Stimulated activated CD8-positive, alpha-beta memory T cell treated with anti-CD3 and anti-CD28 coated beads, Interleukin-12 subunit alpha, Interleukin-12 subunit beta, amount 100 ng/mL, for 4 hours (primary cell): Measurements from ENCODE around the gene MYO10.
A peak's percentile ranks its signal among the peaks of the same experiment; 100 is the strongest.
"Not testable (repeated sequence)": the region's sequence is repeated elsewhere in the genome, so short reads cannot be mapped to it uniquely, and the experiment has no call there.

Source experiments
- DNase-seq: peaks from one replicate; pipeline ENCODE4 v3.0.0-alpha.2; 2020; ENCODE audit warnings: low read depth

The MYO10 gene

DNA sequence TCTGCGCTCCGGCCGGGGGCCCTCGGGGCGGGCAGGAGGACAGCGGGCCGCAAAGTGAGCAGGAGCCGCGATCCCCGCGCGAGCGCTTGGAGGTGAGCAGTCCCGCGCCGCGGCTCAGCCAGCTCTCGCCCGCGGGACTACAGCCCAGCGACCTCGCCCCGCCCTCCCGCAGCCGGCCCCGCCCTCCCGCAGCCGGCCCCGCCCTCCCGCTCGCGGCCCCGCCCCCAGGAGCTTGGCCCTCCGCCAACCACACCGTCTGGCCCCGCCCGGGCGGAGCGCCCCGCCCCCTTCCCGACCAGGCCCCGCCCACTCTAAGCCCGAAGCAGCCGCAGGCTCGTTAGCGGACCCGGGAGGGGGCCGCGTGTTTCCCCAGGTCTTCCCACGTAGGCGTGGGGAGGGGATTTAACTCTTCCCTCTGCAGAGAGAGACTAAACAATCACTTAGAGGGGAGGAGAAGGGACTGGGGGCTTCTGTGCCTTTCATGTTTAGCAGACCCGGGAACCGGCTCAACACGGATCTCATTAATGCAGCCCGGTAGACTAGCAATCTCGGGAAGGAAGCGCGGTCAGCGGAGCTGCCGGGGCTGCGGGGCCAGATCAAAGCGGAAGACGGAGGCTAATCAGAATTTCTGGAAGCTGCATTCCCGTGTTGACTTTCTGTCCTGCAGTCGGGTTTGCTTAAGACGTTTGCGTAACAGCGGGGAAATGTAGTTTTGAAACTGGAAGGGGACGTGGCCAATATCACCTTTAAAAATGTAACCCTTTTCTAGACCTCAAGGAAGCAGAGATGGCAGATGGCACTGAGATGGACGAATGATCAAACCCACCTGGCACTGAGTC lies at the start of gene MYO10:
Gene MYO10, minus strand, starts transcription at position 139 of the 839 bp plus-strand sequence. CDS start 480 bp downstream, outside the sequence.
- DNase-seq: peak; percentile 11

- not testable (repeated sequence) for DNase-seq
Measured at GRCh38 chr5:16985304-16985703, 49.2 kb upstream of the MYO10 start.

DNA sequence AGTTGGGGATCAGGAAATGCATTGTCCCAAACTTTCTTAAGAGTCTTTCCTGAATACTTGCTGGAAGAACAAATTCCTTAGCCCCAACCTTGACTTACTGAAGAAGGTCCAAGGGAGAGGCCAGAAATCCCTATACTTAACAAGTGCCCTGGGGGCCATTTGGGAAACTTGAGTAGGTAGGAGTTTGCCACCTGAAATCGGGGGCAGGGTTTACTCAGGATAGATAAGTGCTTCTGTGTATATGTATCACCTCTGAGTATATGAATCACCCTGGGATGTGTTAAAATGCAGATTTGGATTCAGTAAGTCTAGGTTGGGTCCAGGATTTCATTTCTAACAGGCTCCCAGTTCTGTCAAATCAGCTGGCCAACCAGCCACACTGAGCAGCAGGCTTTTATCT lies 47.9 kb upstream of the MYO10 start:
- DNase-seq: no peak

DNA sequence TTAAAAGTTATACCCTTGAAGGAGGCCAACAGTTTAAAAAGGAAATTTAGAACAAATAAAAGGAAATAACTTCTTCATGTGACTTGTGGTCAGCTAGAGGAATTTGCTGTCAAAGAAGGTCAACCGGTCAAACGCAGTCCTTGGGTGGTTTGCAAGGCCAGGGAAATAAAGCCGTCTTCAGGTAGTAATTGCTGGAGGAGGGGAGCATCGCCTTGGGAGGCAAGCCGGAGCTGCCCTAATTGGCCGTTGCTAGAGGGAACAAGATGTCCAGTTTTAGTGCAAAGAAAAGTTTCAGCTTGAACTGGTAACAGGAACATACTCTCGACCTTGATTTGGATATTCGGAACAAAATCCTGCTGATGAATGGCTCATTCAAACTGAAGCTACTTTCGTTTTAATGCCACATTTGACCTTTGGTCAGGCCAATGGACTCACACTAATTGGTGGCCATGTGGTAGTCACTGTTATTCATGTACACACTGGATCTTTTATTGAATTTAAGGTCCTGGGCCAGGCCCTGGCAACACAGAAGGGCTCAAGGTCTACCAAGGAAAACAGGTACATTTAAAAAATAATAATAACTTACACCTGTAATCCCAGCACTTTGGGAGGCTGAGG lies 47.0 kb upstream of the MYO10 start:
- no peak for DNase-seq

- DNase-seq: no peak
Measured at GRCh38 chr5:16981700-16982099, 45.6 kb upstream of the MYO10 start.

DNA sequence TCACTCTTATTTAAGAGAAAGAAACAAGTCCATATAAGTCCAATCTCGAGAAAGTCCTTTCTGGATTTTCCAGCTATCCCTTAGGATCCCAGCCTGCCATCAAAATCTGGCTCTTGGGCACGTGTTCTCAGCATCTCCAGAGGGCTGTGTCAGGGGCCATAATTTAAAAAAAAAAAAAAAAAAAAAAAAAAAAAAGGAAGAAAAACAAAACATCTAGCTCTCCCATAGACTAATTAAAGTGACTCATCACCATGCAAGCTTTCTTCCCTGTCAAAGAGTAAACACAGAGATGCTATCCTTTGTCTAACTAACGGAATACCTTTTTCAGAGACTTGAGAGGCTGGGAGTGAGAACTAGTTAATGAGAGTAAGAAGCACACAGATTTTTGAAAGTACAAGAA lies 44.9 kb upstream of the MYO10 start:
- DNase-seq: no peak

- no peak for DNase-seq
Measured at GRCh38 chr5:16978296-16978695, 42.2 kb upstream of the MYO10 start.

DNA sequence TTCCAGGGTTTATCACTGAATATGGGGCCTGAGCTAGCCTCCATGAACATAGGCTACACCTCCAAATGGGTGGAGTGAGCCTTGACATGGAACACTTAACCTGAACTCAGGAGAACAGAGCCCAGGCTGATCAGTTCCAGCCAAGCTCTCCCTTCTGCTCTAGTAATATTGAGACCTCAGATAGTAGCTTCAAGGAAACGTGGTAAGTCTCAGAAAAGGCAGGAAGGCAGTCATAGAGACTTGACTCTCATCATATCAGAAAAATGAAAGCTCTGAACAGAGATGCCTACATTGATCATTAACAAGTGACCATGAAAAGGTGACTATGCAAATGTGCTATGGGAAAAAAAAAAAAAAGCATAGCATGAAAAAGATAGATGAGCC lies 40.5 kb upstream of the MYO10 start:
- DNase-seq: no peak

GRCh38 chr5:16975950-16976624 lies 40.0 kb upstream of the MYO10 start:
- DNase-seq: no peak

DNA sequence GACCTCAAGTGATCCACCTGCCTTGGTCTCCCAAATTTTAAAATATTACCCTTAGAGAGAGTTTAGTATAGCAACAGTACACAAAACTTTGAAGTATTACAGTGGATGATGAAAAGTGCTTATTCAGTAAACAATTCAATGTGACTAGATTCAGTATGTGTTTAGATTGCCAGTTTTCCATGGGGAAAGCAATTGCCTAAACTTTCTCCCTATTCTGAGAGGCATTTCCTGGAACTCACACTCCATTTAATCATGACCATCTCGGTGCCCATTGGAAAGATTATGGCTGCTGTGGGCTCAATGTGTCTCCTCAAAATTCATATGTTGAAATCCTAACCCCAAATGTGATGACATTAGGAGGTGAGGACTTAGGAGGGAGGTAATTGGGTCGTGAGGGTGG lies 38.9 kb upstream of the MYO10 start:
- DNase-seq: no peak

DNA sequence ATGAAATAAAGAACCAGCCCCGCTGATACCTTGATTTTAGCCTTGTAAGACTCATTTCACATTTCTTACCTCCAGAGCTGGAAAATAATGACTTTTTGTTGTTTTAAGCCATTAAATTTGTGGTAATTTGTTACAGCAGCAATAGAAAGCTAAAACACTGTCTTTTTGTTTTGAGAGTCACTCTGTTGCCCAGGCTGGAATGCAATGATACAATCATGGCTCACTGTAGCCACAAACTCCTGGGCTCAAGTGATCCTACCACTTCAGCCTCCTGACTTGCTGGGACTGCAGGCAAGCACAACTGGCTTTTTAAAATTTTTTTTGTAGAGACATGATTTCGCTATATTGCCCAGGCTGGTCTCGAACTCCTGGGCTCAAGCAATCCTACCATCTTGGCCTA lies 34.7 kb upstream of the MYO10 start:
- no peak for DNase-seq

DNA sequence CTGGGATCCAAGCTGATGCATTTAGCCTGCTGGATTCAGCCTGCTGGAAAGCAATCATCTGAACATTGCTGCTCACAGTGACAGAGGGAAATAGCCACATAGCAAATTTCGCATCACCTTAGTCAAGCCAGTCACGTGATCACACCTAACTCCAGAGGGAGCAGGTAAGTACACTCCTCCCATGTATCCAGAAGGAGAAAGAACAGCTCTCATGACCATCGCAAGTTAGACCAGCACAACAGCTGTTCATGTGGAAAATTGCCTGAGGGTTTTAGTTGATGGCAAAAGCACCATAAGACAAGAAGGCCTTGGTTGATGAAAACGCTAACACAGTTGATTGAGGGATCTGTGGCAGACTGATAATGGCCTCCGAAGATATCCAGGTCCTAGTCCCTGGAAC lies 34.2 kb upstream of the MYO10 start:
- DNase-seq: no peak

DNA sequence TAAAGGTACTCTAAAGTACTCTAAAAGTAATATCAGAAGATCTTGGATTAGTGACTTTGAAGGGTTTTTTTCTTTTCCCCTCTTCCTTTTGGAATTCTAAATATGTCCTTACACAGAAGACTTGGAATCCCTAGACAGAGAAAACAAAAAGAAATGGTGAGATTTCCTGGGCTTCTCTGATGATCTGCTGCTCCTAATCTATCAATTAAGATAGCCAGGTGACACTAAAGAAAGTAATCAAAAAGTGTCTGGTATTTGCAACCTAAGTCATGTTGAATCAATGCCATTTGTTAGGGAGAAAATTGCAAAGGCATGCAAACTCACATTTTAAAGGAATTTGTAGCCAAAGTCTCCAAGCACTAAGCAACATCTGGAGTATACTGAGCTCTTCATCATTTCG lies 29.5 kb upstream of the MYO10 start:
- no peak for DNase-seq

GRCh38 chr5:16963821-16964220 lies 27.7 kb upstream of the MYO10 start:
- DNase-seq: no peak

DNA sequence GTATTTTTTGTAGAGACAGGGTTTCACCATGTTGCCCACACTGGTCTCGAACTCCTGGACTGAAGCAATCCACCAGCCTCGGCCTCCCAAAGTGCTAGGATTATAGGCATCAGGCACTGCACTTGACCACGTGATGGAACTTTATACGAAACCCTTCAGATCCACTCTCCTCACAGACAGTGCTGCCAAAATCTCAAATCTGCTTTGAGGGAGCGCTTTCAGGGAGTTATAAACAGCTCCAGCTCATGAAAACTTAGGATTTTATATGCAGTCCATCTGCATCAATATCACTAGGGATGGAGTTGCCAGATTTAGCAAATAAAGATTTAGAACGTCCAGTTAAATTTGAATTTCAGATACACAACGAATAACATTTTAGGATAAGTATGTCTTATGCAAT lies 25.0 kb upstream of the MYO10 start:
- DNase-seq: no peak

DNA sequence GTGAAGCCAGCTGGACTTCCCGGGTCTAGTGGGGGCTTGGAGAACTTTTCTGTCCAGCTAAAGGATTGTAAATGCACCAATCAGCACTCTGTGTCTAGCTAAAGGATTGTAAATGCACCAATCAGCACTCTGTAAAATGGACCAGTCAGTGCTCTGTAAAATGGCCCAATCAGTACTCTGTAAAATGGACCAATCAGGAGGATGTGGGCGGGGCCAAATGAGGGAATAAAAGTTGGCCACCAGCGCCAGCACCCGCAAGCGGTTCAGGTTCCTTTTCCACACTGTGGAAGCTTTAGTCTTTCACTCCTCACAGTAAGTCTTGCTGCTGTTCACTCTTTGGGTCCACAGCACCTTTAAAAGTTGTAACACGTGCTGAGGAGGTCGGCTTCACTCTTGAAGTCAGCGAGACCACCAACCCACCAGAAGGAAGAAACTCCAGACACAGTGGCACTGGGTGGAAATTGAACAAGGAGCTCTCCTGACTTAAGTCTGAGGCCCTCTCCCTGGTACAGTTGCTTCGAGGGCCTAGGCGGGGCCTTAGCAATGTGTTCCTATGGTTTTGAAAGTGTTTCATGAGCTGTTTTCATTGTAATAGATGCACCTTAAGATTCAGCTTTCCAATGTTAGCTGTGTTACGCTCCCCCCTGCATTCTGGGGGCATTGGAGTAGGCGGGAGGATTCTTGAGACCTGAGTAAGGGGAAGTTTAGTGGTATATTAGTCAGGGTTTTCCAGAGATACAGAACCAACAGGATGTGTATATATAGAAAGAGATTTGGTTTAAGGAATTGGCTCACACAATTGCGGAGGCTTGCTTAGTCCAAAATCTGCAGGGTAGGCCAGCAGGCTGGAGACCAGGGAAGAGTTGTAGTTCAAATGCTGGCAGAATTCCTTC lies 21.5 kb upstream of the MYO10 start:
- DNase-seq: no peak

DNA sequence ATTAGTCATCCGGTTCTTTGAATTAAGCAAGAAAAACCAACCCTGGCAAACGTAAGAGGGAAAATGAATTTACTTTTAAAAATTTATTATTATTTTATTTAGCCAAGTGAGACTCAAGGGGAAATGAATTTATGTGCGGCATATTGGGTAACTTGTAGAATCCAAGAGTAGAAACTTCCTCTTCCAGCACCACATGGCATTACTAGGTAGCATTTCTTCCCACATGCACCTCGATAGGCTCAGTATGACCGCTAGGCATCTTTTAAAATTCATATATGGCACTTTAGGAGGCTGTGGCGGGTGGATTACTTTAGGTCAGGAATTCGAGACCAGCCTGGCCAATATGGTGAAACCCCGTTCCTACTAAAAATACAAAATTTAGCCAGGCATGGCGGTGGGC lies 17.6 kb upstream of the MYO10 start:
- no peak for DNase-seq

- no peak for DNase-seq
Measured at GRCh38 chr5:16952968-16953671, 17.0 kb upstream of the MYO10 start.

DNA sequence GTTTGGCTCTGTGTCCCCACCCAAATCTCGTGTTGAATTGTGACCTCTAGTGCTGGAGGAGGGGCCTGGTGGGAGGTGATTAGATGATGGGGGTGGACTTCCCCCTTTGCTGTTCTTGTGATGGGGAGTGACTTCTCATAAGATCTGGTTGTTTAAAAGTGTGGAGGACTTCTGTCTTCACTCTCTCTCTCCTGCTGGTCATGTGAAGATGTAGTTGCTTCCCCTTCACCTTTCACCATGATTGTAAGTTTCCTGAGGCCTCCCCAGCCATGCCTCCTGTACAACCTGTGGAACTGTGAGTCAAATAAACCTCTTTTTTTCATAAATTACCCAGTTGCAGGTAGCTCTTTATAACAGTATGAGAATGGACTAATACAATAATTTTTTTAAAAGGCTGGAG lies 10.6 kb upstream of the MYO10 start:
- DNase-seq: no peak

DNA sequence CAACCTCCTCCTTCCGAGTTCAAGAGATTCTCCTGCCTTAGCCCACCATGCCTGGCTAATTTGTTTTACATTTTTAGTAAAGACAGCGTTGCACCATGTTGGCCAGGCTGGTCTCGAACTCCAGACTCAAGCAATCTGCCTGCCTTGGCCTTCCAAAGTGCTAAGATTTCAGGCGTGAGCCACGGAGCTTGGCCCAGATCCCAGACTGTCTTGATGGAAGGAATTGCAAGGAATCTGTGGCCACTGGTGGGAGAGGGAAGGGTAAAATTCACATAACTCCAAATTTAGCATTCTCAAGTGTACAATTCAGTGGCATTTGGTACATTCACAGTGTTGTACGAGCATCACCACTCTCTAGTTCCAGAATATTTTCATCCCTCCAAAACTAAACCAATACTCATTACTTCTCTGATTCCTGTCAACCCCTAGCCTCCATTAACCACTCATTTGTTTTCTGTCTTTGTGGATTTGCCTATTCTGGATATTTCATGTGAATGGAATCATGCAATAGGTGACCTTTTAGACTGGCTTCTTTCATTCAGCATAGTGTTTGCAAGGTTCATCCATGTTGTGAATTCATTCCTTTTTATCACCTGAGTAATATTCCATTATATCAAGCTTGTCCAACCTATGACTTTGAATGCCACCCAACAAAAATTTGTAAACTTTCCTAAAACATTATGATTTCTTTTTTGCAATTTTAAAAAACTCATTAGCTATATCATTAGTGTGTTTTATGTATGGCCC lies 8.9 kb upstream of the MYO10 start:
- DNase-seq: no peak
